ENCODE data around the gene RWDD3.

Gene RWDD3

GRCh38 chr1:95233737-95234500, at the start of gene RWDD3:
Gene RWDD3 (plus strand): TSS chr1:95234210. CDS start chr1:95234231, 21 bp downstream.
- peak; percentile 91 for DNase-seq

DNA sequence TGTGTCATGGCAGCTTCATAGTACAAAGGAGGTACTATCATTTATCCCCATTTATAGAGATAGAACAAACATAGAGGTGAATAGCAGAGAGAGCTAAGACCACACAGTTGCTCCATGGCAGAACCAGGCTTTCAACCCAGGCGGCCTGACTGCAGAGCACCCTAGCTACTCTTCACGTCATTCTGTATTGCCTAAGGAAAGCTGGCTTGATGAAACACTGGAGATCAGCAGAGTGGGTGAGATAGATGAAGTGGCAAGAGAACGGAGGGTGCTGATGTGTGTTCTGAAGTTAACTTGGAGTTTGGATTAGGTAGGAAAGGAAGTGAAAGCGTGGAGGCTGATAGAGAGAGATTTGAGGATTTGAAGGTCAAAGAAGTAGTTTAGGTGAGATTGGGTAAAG, 47.9 kb upstream of the RWDD3 start:
- DNase-seq, result no peak

GRCh38 chr1:95193591-95193990, 40.4 kb upstream of the RWDD3 start:
- no peak for DNase-seq

DNA sequence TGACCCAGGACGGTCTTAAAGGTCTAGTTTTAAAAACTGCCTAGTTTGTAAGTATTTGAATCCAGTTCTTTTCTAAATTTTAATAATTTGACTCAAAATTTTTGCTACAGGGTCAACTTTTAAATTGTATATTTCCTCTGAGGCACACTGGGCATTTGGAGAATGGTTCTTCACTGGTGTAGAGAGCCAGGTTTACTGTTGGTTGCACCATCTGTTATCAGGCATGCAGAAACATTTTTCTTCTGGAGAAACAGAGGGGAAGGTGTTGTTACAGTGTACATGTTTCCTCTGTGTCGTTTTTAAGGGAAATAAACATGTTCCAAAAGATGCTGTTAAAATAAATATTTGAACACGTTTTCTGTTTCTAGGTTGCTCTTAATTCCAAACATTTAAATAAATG, 39.0 kb upstream of the RWDD3 start:
- DNase-seq, result no peak

DNA sequence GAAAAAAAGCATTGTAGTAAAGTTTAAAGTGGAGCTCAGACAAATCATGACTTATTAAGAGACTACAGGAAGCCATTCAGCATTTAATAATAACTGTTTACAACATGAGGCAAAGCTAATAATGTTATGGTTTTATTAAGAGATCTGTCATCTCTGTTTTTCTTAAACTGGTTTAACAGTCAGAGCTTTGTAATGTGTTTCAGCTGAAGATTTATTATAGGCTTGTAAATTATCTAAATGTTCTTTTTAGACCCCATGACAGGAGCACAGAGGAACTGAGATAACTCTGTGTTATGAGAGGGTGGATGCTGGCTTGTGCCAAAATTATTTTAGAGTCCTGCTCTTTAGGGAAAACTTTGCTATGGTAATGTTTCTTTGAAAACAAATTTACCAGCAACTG, 38.0 kb upstream of the RWDD3 start:
- DNase-seq, result no peak

- no peak for DNase-seq
These were observed 36.3 kb upstream of the RWDD3 start for GRCh38 chr1:95197616-95198252.

DNA sequence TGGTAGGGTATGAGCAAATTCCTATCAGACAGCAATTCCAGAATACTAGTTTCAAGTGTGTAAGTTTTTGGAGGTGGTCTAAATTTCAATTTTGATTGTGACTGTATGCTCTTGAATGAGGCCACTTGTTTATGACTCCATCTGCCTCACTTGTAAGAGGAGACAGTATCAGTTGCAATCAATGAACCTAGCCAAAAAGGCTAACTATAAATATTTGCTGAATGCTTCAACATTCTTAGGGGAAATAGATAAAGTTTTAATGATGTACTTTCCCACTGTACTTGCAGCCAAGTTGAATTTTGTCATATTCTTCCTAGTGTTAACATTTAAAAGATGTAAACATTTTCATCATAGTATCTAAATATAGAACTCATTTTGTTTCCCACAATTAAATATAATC, 32.1 kb upstream of the RWDD3 start:
- no peak for DNase-seq

DNA sequence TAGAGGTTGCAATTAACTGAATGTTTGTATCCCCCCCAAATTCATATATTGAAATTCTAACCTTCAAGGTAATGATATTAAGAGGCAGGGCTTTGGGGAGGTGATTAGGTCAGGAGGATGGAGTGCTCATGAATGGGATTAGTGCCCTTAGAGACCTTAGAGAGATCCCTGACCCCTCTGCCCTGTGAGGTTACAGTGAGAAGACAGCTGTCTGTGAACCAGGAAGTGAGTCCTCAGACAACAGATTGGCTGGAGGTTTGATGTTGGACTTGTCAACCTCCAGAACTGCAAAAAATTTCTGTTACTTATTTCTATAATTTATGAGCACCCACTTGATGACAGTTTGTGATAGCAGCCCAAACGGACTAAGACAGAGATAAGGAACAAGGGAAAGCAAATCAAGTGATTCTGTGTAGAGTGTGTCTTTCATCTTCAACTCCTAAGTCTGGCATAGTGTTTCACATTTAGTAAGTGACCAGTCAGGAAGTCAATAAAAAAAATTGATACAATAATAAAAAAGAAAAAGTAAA, 30.0 kb upstream of the RWDD3 start:
- no peak for DNase-seq

DNA sequence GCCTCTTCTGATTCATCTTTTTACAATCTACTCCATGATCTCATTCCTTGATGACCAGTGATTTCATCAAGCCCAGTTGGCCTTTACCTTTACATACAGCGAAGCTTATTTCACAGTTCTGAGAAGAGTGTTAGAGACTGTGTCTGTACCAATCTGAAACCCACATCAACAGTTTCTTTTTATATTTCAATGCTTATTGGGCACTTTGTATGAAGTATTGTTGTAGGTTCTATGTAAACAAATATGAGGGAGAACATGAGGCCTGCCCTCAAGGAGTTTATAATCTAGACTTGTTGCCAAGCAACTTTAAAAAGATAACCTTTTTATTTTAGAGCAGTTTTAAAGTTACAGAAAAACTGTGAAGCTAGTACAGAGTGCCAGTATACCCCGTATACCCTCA, 27.5 kb upstream of the RWDD3 start:
- DNase-seq, result no peak

DNA sequence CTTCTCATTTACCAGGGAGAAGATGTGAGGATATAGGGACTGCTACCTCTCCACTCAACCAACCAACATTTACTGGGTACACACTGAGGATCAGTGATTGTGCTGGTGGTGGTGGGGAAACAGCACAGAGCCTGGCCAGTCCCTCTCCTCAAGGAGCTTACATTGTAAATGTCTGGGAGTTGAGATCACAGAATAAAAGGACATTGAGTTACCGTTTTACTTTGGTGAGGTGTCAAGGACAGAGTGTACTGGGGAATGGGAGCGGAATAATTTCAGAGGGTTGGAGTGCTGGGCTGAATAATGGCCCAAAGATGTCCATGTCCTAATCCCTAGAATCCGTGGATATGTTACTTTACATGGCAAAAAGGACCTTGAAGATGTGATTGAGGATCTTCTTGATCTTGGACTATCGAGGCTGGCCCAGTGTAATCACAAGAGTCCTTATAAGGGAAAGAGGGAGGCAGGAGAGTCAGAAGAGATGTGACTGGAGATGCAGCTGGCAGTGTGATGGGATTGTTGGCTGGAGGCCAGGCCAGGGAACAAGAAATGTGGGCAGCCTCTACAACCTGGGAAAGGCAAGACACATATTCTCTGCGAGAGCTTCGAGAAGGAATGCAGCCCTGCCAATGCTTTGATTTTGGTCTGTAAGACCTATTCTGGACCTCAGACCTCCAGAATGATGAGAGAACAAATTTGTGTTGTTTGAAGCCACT, 26.6 kb upstream of the RWDD3 start:
- no peak for DNase-seq

DNA sequence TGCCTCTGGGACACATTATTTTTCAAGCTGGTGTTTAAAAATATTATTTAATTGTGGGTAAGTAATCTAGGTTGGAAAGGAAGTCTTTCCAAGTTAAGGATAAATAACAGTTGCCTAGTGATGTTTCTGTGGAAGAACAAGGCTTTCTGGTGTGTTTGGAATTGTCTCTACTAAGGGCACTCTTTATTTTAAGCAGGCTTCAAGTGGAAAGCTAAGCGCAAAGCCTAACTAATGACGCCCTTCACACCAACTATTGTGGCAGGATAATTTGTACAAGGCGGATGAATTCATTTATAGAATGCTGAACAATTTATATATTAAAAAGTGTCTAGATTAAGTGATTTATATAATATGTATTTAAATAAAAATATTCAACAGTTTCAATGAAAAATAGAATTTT, 25.1 kb upstream of the RWDD3 start:
- no peak for DNase-seq

DNA sequence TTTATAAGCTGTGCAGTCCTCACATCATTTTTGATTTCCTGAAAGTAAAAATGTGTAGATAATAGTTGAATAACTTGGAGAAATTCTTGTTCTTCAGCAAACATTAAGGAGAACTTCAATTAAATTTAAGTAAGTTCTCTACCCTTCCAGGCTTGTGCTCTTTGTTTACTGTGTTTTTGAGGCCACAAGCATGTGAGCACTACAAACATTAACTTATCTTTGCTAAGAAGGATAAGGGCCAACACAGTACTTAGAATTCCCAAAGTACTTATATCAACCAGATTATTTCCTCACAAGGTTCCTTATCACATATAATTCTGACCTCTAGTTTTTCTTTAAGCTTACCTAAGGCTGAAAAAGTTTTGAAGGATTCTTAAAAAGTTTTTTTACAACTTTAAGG, 24.7 kb upstream of the RWDD3 start:
- DNase-seq, result no peak

- no peak for DNase-seq
These were observed 17.6 kb upstream of the RWDD3 start for GRCh38 chr1:95216292-95216990.

DNA sequence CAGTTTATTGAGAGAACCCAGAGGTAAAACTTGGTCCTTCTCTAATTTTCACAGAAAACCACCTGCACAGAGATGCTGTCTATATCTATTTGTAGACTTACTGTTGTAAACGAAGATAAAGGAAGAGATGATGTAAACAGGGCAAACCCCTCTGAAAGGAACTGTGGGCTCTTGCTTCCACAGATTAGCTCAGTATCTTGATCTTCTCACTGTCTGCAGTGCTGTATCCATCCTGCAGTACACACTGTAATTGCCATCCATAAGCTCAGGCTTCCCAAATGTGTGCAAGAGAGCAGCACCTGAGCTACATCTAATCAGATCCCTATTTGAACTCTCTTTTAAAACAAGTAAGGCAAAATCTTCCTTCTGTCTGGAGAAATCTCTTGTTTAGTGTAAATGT, 16.6 kb upstream of the RWDD3 start:
- no peak for DNase-seq

- DNase-seq, result no peak
These were observed 14.6 kb upstream of the RWDD3 start for GRCh38 chr1:95219407-95219806.

DNA sequence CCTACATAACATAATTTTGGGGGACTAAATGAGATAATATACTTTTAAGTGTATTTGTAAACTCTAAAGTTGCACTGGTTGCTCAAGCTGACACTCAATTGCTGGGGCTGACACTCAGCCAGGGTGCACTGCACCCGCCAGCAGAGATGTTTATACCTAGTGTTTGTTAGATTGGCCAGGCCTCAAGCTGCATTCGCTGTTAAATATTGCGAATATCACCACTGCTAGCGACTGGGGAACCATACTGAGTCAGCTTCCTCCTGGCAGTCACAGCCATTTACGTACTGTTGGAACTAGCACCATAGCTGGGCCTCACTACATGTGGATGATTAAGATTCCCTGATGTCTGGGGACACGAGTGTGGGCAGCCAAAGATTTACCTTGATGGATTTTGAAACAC, 12.7 kb upstream of the RWDD3 start:
- no peak for DNase-seq

DNA sequence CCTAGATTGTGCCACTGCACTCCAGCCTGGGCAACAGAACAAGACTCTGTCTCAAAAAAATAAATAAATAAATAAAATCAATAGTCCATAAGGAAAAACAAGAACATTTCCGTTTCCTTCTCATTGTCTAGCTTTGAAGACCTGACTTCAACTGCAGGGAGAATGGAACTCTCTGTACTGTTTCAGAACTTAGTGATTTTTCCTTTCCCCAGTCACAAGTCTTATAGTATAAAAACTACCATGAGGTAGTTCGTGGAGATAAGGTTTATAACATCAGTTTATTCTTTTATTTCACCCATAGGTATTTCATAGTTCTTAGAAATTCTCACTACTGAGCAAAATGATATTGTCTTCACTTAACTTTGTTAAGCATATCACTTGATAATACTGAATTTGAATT, 11.4 kb upstream of the RWDD3 start:
- DNase-seq, result no peak

- no peak for DNase-seq
These were observed 10.9 kb upstream of the RWDD3 start for GRCh38 chr1:95223110-95223509.

DNA sequence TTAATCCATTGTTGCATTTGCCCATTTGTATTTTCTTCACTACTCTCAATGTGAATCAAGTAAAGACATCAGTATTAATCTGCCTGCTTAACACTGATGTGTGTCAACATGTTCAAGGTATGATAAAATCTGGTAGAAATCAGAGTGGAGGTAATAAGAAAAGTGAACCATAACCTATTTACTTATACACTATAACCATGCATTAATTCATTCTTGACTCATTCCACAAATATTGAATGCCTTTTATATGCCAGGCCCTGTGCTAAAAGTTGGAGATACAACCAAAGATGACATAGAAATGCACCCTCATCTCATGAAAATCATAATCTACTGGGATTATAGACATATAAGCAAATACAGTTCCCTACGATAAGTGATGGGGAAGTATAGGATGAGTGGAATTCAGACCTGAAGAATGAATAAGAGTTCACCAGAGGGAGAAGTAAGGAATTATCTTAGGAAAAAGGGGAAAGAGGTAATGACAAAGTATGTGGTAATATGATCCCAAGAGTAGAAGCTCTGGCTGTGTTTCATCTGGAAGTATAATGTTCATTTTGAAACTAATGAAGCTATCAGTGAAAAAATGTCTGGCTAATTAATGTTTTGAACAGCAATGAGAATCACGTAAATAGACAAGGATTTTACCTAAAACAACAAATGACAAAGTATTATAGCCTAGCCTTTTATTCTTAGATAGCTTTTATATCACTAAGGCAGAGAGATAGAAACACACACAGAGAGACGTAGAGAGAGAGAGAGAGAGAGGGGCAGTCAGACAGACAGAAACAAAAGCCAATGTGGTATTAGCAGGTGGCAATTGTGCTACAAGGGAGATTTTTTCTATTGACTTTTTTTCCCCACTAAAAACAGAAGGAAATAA, 7.0 kb upstream of the RWDD3 start:
- no peak for DNase-seq

DNA sequence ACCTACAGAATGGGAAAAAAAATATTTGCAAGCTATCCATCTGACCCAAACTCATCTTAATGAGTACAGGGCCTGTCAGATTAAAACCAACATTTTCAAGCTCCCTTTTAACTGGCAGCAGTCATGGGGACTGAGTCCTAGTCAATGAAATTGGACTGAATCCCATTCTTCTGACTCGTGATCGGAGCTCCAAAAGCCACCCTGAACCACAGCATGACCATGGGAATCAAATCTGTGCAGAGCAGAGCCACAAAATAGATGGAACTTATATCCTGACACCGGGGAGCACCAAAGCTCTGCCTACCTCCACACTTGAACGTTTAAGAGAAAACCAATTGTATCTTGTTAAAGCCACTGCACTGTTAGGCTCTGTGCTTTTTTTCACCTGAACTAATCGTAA, 5.0 kb upstream of the RWDD3 start:
- DNase-seq, result no peak

DNA sequence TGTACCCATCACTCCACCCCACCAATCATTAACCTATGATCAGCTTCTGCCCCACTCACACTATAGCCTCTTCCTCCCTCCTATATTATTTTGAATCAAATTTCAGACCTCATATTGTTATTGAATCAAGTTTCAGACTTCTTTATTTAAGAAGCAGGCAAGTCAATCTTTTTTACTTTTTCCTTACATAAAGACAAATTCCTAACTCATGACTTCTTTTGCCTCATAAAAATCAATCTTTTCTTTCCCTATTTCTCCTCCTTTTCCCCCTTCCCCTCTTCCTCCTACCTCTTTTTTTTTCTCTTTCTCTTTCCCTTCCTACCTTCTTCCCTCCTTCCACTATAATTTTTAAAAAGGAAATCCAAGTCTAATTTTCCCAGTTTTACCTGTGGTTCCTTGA, 4.3 kb upstream of the RWDD3 start:
- no peak for DNase-seq

- no peak for DNase-seq
These were observed 3.8 kb upstream of the RWDD3 start for GRCh38 chr1:95230256-95230655.
